IMR-90 (cell line): ENCODE results near the gene RET. TPM values are rescaled to one million over a fixed set of nuclear protein-coding genes. Genes with fewer than 3 reads are reported as not detected.

Source experiments
- ATAC-seq: fragments of 200-7000 bp; cut with Tn5 transposase; 2 replicates; pipeline ENCODE4 v1.9.1; 2020; ENCODE audit warnings: low read depth, mild to moderate bottlenecking, moderate library complexity
- BruUV-seq: library from RNA; stranded (reverse); fragments of 400-500 nt; replicated peaks from 2 replicates; lab custom pipeline; 2021; lab: Mats Ljungman, UMichigan
- CTCF ChIA-PET: fragments of 300-600 bp; formaldehyde crosslinking; extraction: SDS; loops from one replicate; lab custom pipeline; 2021; ENCODE audit warnings: antibody characterized with exemption; lab: Yijun Ruan, JAX
- POLR2A ChIA-PET: fragments of 300-600 bp; sonication (Branson Sonifier 250); formaldehyde crosslinking; loops from one replicate; lab custom pipeline; 2022; ENCODE audit warnings: antibody characterized with exemption; ENCODE audit not compliant: unreplicated experiment; lab: Charles Lee
- DNase-seq: peaks from one replicate; pipeline ENCODE4 v3.0.0; 2013
- H2AFZ ChIP-seq: replicated peaks from 2 replicates; pipeline ENCODE3; 2013; ENCODE audit warnings: low read length, mild to moderate bottlenecking; ENCODE audit not compliant: poor library complexity
- H2AK5ac ChIP-seq: 2 replicates; pipeline ENCODE4 v1.6.1; 2013; ENCODE audit warnings: low read depth, low read length, inconsistent platforms
- H2AK9ac ChIP-seq: replicated peaks from 2 replicates; pipeline ENCODE3; 2013; ENCODE audit warnings: mild to moderate bottlenecking, low read depth, low read length, moderate library complexity; ENCODE audit not compliant: poor library complexity
- H2BK120ac ChIP-seq: 2 replicates; pipeline ENCODE4 v1.6.1; 2013; ENCODE audit warnings: low read depth, low read length, inconsistent platforms
- H2BK15ac ChIP-seq: 3 replicates; pipeline ENCODE4 v1.6.1; 2013; ENCODE audit warnings: low read depth, low read length, inconsistent platforms
- H2BK20ac ChIP-seq: 2 replicates; pipeline ENCODE4 v1.6.1; 2013; ENCODE audit warnings: low read depth, mild to moderate bottlenecking, inconsistent platforms, low read length, moderate library complexity
- H2BK5ac ChIP-seq: 2 replicates; pipeline ENCODE4 v1.6.1; 2013; ENCODE audit warnings: mild to moderate bottlenecking, low read depth, low read length, inconsistent platforms; ENCODE audit not compliant: poor library complexity, severe bottlenecking
- H3K14ac ChIP-seq: replicated peaks from 2 replicates; pipeline ENCODE4 v1.6.1; 2013; ENCODE audit warnings: low read depth, low read length, inconsistent platforms
- H3K18ac ChIP-seq: 2 replicates; pipeline ENCODE4 v1.6.1; 2013; ENCODE audit warnings: low read depth, low read length, control low read depth
- H3K23ac ChIP-seq: 2 replicates; pipeline ENCODE4 v1.6.1; 2013; ENCODE audit warnings: low read depth, low read length, inconsistent platforms
- H3K27ac ChIP-seq: 2 replicates; pipeline ENCODE4 v1.5.1; 2013; ENCODE audit warnings: mild to moderate bottlenecking, control low read depth, low read length; ENCODE audit not compliant: insufficient read depth
- H3K27me3 ChIP-seq: 2 replicates; pipeline ENCODE4 v1.6.1; 2013; ENCODE audit warnings: low read length; ENCODE audit not compliant: control insufficient read depth, insufficient read depth
- H3K36me3 ChIP-seq: 2 replicates; pipeline ENCODE4 v1.6.1; 2013; ENCODE audit warnings: low read length, mixed read lengths; ENCODE audit not compliant: control insufficient read depth, insufficient read depth
- H3K4ac ChIP-seq: 2 replicates; pipeline ENCODE4 v1.6.1; 2013; ENCODE audit warnings: low read depth, low read length, inconsistent platforms
- H3K4me1 ChIP-seq: 2 replicates; pipeline ENCODE4 v1.6.1; 2013; ENCODE audit warnings: low read length, mixed read lengths; ENCODE audit not compliant: control insufficient read depth, insufficient read depth
- H3K4me2 ChIP-seq: 2 replicates; pipeline ENCODE4 v1.6.1; 2013; ENCODE audit warnings: low read depth, mild to moderate bottlenecking, control low read depth, low read length, moderate library complexity
- H3K4me3 ChIP-seq: 2 replicates; pipeline ENCODE4 v1.5.1; 2013; ENCODE audit warnings: low read depth, mild to moderate bottlenecking, control low read depth, low read length, moderate library complexity; ENCODE audit not compliant: insufficient read depth
- H3K56ac ChIP-seq: 2 replicates; pipeline ENCODE4 v1.6.1; 2013; ENCODE audit warnings: low read length, inconsistent platforms; ENCODE audit not compliant: insufficient read depth; ENCODE audit errors: extremely low read depth
- H3K79me1 ChIP-seq, 2 experiments: 2 replicates each; pipeline ENCODE4 v1.6.1; 2013; ENCODE audit warnings: low read length in 2 of 2, inconsistent platforms in 1 of 2, low read depth in 1 of 2
- H3K9ac ChIP-seq: 2 replicates; pipeline ENCODE4 v1.6.1; 2013; ENCODE audit warnings: low read depth, low read length, control low read depth
- H3K9me1 ChIP-seq: 2 replicates; pipeline ENCODE4 v1.6.1; 2013; ENCODE audit warnings: low read length, inconsistent platforms; ENCODE audit not compliant: insufficient read depth
- H3K9me3 ChIP-seq: 2 replicates; pipeline ENCODE4 v1.6.1; 2013; ENCODE audit warnings: low read length; ENCODE audit not compliant: control insufficient read depth, insufficient read depth
- H4K20me1 ChIP-seq: 2 replicates; pipeline ENCODE4 v1.6.1; 2013; ENCODE audit warnings: low read length, inconsistent platforms; ENCODE audit not compliant: insufficient read depth
- H4K5ac ChIP-seq: 2 replicates; pipeline ENCODE4 v1.6.1; 2013; ENCODE audit warnings: mild to moderate bottlenecking, low read depth, low read length, control low read depth
- H4K8ac ChIP-seq, 2 experiments: 2 replicates each; pipeline ENCODE4 v1.6.1; 2013; ENCODE audit warnings: low read depth in 2 of 2, low read length in 2 of 2, control low read depth in 1 of 2, inconsistent platforms in 1 of 2
- H4K91ac ChIP-seq: 2 replicates; pipeline ENCODE4 v1.6.1; 2013; ENCODE audit warnings: low read depth, low read length, inconsistent platforms; ENCODE audit not compliant: insufficient read depth
- ELK1 ChIP-seq: fragments of 150-350 bp; IDR thresholded peaks from 2 replicates; pipeline ENCODE4 v1.6.1; 2016; ENCODE audit warnings: low read depth, mild to moderate bottlenecking, low read length, moderate library complexity, borderline replicate concordance
- MAZ ChIP-seq: IDR thresholded peaks from 2 replicates; pipeline ENCODE4 v1.6.1; 2012; ENCODE audit warnings: low read depth, mild to moderate bottlenecking, low read length, improper control_type of control experiment, moderate library complexity, borderline replicate concordance
- MXI1 ChIP-seq: IDR thresholded peaks from 2 replicates; pipeline ENCODE4 v1.6.1; 2012; ENCODE audit warnings: low read depth, mild to moderate bottlenecking, low read length, moderate library complexity, borderline replicate concordance
- RAD21 ChIP-seq: IDR thresholded peaks from 2 replicates; pipeline ENCODE4 v1.6.1; 2012; ENCODE audit warnings: low read length, improper control_type of control experiment
- RFX5 ChIP-seq: IDR thresholded peaks from 2 replicates; pipeline ENCODE4 v1.8.0; 2012; ENCODE audit warnings: low read depth, mild to moderate bottlenecking, low read length, moderate library complexity
- WGBS, 2 experiments: methylation state at CpG; one replicate each; pipeline versions ENCODE4 v1.1.5 to v1.1.7; 2013; ENCODE audit warnings: missing lambda C conversion rate in 2 of 2; ENCODE audit not compliant: insufficient read length in 1 of 2; ENCODE audit errors: extremely low coverage in 2 of 2; 5-methylcytosine and 5-hydroxymethylcytosine counted together
- dilution Hi-C: fragments of 300-500 bp; cut with HindIII; formaldehyde crosslinking; loops from one replicate; pipeline ENCODE4 v1.14.3; 2018; ENCODE audit warnings: low sequenced_read_pairs; ENCODE audit not compliant: unreplicated experiment
- in situ Hi-C: fragments of 300-500 bp; cut with MboI; formaldehyde crosslinking; loops from 3 replicates; pipeline ENCODE4 v1.14.3; 2019; ENCODE audit warnings: low sequenced_read_pairs, inconsistent platforms, mixed read lengths
- intact Hi-C: fragments of 100-400 bp; cut with micrococcal nuclease; formaldehyde crosslinking; loops from 2 replicates; pipeline ENCODE4 v1.10.0; 2022
- polyA plus RNA-seq, 3 experiments: library from polyadenylated mRNA; depleted of rRNA; stranded (reverse); fragments of >200 nt; gene quantifications; 2 replicates each; pipeline ENCODE4 v1.2.3, GENCODE V29; 2012; ENCODE audit warnings: low replicate concordance in 1 of 3
- total RNA-seq: library from RNA; depleted of rRNA; stranded (reverse); fragments of >200 nt; gene quantifications from 2 replicates; pipeline ENCODE4 v1.2.3, GENCODE V29; 2012

Gene RET
- total and polyA plus RNA-seq, 2 of the 4 experiments (the other 2 are of a cell fraction), result 0.10 to 0.18 TPM

- H3K4ac ChIP-seq, result no peak overlapping the region
- H3K79me1 ChIP-seq, result no peaks in the 10 kb centered on the region
- POLR2A ChIA-PET, result no interaction called here
- H3K4me3 ChIP-seq, result no peak overlapping the region
- no peak overlapping the region for H3K9ac ChIP-seq
- no peak overlapping the region for H3K4me2 ChIP-seq
- in situ Hi-C loops, result no loop called here
- dilution Hi-C loops, result no loop called here
- no peaks in the 10 kb centered on the region for H3K36me3 ChIP-seq
- no peak overlapping the region for H2AK5ac ChIP-seq
- H3K23ac ChIP-seq, result no peak overlapping the region
- H2BK120ac ChIP-seq, result no peak overlapping the region
- no peak overlapping the region for H3K27ac ChIP-seq
- H3K18ac ChIP-seq, result no peak overlapping the region
- no peak overlapping the region for H3K14ac ChIP-seq
- H2BK20ac ChIP-seq, result no peak overlapping the region
- H4K8ac ChIP-seq, result no peak overlapping the region
- H4K20me1 ChIP-seq, result no peaks in the 10 kb centered on the region
- H3K27me3 ChIP-seq, result peaks cover 35% of the 10 kb centered on the region
- 0 out of 2 replicates have a peak, but pooled peaks cover 4% of the 10 kb centered on the region for H3K9me1 ChIP-seq
- H2AK9ac ChIP-seq, result no peak overlapping the region
- no peak overlapping the region for H3K56ac ChIP-seq
- 81% methylated on average over 9 of the region's 19 CpGs; no CpG with 5 or more reads in 1 of the 2 experiments for WGBS, 2 experiments
- H2AFZ ChIP-seq, result no peak overlapping the region
- ATAC-seq, result no peak
- H4K91ac ChIP-seq, result no peak overlapping the region
- no peak overlapping the region for H4K5ac ChIP-seq
- no peaks in the 10 kb centered on the region for H3K9me3 ChIP-seq
- DNase-seq, result no peak
- TF ChIP-seq ELK1 (no peak), MAZ (no peak), RFX5 (no peak), MXI1 (no peak), RAD21 (no peak)
- intact Hi-C loops, result no loop called here
- CTCF ChIA-PET, result interaction anchor here (1.0 kb wide), 1 partner anchor 261 kb away, joined by 3 read pairs; no protein-coding TSS in a partner anchor
- no peaks in the 10 kb centered on the region for H3K4me1 ChIP-seq
- H2BK5ac ChIP-seq, result no peak overlapping the region
- no peak overlapping the region for H2BK15ac ChIP-seq
- BruUV-seq, result no TSS peak
These were observed 43.5 kb downstream of the RET start for GRCh38 chr10:43120116-43120928.
